HuH-7.5 (cell line): Measurements from ENCODE around the gene SF3A1.

ENCODE experiments used
- DNase-seq: peaks from one replicate; pipeline ENCODE4 v3.0.0; 2011; ENCODE audit warnings: low spot score

SF3A1 gene

DNA sequence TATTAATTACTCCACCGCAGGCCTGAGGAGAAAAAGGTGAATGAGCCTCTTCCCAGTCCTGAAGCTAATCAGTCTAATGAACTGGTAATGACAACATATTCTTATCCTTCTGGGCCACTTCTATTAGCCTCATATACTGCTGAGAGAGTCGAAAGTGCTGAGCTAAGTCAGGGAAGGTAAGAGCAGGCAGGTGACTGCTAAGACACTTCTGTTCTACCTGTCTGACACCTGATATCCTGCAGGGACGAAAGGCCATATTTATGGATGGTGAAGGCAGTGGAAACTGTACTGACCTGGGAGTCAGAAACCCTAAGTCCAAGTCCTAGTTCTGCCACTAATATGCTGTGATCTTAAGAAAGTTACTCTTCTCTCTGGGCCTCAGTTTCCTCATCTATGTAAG lies 33.4 kb downstream of the SF3A1 start:
- DNase-seq: no peak

GRCh38 chr22:30321461-30321860 lies 35.2 kb downstream of the SF3A1 start:
- no peak for DNase-seq

DNA sequence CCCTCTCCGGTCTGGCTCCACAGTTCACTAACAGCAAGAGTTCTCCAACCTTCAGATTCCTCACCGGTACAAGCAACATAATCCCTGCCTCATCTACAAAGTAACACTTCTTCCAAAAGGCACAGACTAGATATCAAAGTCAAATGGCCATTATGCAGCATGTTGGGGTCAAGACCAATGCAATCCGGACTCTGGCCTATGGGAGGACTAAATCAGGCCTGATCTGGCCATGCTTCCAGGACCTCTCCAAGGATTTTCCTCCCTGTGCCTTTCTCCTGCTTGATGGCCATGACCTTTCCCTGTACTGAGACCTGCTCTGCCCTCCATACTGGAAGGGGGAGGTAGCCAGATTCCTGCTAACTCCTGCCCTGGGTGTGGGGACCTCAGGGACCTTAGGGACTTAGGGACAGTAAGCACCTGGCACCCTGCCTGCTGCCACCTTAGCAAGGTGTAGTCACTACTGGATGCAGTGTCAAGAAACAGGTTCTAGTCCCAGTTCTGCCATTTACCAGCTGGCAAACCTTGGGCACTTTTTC lies 36.6 kb downstream of the SF3A1 start:
- no peak for DNase-seq

- no peak for DNase-seq
Observed at GRCh38 chr22:30318799-30319419, 37.8 kb downstream of the SF3A1 start.

GRCh38 chr22:30317778-30318177 lies 38.9 kb downstream of the SF3A1 start:
- no peak for DNase-seq

- no peak for DNase-seq
Observed at GRCh38 chr22:30315962-30316576, 40.6 kb downstream of the SF3A1 start.

GRCh38 chr22:30314915-30315314 lies 41.8 kb downstream of the SF3A1 start:
- no peak for DNase-seq

GRCh38 chr22:30313527-30314363 lies 42.9 kb downstream of the SF3A1 start:
- no peak for DNase-seq

- no peak for DNase-seq
Observed at GRCh38 chr22:30312053-30312452, 44.6 kb downstream of the SF3A1 start.

DNA sequence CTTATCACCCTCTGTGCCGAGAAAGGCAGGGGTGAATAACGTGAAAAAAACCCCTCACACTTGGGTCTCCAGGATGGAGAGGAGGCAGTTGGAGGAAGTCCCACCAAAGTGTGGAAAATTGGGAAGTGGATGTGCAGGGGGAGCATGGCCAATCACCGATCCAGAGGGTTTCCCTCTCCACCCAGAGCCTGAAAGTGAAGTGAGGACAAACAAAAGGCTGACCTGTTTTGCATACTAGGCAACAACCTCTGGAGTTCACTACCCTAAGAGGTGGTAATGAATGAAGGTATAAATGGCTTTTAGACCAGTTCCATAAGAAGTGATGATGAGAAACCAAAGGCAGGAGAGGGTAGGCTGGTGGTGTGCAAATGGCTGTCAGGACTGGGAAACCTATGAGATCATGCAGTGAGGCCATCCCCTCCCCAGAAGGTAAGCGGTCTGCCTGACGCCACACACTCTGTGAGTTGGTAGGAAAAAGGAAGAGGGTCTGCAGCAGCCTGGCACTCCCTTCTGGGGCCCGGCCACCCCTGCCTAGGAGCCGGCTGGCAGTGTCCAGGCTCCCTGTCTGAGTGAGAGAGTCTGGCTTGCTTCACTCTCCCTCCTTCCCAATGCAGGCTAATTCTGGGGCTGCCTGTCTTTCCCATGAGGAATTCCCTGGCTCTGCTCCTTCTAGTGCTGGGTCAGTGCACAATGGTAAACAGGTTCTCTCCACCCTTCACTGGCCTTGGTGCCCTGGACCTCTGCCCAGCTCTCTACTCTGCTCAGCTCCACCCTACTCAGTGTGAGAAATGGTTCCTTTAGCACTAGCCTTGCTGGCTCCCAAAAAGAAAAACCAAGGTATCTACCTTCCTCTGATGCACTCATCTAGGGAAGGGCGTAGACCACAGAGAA lies 45.6 kb downstream of the SF3A1 start:
- no peak for DNase-seq

DNA sequence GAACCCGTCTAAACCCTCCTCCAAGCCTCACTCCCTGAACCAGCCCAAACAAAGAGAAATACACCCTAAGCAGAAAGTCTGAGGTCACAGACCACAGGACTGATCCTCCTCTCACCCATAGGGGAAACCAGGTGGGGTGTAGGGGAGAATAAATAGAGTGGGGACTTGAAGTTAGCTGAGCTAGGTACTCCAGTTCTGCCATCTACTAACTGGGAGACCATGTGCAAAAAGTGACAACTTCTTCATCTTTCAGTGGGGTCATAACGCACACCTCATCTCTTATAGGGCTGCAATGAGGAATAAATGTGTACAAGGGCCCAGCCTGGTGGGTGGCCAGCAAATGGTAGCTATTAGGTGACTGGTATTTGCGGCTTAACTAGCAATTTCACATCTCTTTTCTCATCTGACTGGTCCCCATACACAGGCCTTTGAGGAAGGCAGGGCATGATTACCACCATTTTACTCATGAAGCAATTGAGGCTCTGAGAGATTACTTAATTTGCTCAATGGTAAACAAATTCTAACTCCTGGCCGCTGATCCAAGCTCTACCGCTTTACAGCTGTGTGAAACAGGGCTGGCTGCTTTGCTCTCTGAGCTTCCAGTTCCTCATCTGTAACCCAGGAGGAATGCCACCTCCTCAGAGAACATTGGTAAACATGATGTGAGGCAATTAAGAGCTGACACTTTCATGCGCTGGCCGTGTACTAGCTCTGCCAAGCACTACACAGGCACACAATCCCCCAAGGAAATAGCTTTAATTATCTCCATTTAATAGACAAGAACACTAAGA lies 46.5 kb downstream of the SF3A1 start:
- no peak for DNase-seq

DNA sequence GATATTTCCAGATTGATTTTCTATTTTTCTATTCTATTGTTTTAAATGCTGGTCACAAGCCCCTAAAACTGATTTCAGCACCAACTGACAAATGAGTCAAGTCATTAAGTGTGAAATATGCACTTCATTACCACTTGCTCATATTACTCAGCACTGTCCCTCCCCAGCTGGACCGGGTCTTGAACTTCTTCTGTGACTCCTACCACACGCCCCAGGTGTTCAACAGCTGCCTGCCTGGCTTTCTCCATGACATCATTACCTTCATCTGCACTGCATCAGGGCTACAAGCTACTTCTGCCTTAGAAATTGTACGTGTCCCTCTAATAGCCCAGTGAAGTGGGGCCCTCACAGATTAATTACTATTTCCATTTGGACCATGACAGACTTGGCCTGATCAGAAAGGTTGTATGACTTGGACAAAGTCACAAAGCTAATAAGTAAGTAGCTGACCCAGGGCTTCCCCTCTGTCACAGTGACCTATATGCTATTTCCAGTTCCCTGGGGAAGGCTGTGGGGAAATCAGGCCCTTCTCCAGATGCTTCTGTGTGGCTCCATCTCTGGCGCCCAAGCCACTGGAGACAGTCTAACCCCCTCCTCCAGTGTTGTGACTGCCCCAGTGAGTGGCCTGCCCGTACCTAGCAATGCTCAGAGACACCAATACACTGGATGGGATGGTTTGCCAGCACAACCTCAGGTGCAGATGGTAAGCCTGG lies 48.0 kb downstream of the SF3A1 start:
- no peak for DNase-seq

DNA sequence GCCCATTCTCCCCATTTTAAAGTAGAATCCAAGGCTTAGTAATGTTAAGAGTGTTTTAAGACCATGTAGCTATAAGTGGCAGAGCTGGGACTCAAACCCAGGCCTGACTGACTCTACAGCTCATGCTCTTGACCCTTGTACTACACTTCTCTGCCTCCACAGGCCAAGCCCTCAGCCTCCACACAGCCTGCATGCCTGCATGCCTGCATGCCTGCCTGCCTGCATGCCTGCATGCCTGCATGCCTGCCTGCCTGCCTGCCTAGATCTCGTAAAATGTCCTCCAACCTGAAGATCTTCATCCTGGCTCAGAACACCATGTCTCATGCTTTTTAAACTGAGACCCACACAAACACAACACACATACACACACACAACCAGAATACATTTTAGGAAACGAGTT lies 48.6 kb downstream of the SF3A1 start:
- no peak for DNase-seq

- DNase-seq: no peak
Observed at GRCh38 chr22:30307041-30307574, 49.6 kb downstream of the SF3A1 start.

DNA sequence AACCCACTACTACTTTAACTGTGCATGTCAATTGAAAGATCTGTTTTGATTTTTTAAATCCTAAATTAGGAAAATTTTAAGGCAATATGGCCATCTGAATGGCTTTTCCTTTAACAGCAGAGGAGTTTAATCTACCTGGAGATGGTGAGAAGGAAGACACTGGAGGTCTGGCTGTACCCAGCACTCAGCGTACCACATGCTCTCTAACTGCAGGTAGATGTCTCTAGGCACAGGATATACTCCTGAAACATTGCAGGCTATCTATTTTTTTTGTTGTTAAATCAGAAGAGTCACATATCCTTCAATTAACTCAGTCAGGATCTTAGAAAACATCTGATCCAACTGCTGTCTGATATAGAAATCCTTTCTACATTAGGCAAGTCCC lies 50.1 kb downstream of the SF3A1 start:
- no peak for DNase-seq

DNA sequence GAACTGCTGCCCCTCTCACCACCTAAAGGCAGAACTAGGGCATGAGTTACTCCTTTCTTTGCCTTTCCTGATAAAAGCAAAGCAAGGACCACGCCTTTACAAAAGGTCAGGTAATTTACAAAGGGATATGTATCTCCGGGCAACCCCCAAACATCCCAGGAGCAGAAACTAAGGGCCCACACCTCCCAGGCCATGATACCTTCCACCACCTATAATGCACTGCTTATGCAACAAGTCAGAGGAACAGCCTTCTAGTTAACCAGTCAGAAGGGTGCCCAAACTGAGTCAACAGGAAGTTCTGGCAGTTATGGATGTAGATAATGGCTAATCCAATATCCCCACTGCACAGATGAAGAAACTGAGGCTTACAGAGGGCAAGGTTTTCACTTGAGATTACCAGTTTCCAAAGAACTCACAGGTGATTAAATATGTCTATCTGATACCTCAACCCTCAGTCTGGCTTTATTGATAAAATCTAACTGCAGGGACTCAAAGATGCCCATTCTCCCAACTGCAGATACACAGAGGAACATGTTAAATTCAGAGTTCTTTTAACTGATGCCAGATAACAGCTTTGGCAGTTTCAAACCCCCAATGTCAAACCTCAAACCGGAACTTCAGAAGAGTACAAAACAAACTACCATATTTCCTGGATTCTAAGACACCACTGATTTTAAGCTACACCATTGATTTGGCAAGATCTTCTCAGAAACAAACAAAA lies 50.6 kb downstream of the SF3A1 start:
- no peak for DNase-seq

- no peak for DNase-seq
Observed at GRCh38 chr22:30305519-30305905, 51.2 kb downstream of the SF3A1 start.

DNA sequence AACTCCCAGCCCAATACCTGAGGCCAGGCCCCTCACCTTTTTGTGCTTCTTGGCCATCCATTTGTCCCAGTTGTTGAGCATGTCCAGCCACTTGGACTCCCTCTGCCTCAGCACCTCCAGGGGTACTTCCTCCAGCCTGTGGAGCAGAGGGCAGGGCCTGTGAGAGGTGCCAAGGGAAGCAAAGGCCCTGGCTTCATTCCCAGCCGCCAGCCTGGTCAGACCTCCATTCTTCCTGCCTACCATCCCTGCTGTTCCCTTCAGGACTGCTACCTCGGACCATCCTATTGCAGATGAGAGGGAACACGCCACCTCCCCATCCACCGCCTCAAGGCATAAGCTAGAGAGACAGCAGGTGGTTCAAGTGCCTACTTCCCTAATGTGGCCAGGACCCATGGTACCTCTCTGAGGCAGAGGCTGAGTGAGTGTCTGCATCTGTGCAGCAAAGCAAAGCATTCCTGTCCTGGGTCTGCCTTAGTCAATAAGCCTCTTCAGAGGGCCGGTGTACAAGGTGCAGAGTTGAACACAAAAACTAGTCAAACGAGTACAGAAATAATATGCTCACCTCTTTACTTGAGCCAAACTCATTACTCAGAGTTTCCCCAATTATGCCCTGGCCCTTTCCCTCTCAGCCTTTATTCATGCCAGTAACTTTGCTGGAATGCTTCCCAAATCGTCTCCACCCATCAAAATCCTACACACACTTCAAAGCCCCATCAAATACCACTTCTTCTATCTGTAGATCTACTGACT lies 52.0 kb downstream of the SF3A1 start:
- DNase-seq: no peak

- no peak for DNase-seq
Observed at GRCh38 chr22:30302810-30303138, 53.9 kb downstream of the SF3A1 start.
